COLO668 (cell line): Measurements from ENCODE around the gene STX1B.

Source experiments
- DNase-seq: peaks from one replicate; lab custom pipeline; 2025; ENCODE audit not compliant: unreplicated experiment; lab: John Stamatoyannopoulos, UW

Gene STX1B

DNA sequence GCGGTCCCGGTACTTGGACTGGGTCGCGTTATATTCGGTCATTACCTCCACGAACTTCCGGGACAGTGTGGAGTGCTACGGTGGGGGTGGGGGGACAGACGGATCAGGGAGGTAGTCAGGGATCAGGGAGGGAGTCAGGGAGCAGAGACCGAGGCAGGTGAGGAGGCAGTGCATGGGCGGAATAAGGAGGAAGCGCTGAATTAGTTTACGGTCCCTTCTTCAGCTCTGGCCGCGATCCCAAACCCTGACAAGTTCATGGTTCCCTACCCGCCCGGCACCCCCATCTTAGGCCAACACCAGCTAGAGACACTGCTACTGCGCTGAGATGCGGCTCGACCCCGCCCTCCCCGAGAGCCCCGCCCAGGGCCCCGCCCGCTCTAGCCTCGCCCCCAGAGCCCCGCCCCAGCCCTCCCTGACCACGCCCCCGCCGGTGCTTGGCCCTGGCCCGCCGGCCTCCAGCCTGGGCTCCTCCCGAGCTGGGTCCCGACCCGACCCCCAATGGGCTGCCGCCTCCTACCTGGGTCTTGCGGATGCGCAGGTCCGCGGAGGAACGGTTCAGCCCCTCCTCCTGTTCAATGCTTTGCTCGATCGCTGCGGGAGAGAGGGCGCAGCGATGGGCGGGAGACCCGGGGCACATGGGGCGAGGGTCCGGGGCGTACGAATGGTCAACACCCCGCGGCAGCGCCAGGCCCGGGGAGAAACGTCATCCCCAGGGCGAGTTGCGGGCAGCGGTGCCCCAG is 13.3 kb downstream of the STX1B start:
- peak; percentile 48 for DNase-seq

DNA sequence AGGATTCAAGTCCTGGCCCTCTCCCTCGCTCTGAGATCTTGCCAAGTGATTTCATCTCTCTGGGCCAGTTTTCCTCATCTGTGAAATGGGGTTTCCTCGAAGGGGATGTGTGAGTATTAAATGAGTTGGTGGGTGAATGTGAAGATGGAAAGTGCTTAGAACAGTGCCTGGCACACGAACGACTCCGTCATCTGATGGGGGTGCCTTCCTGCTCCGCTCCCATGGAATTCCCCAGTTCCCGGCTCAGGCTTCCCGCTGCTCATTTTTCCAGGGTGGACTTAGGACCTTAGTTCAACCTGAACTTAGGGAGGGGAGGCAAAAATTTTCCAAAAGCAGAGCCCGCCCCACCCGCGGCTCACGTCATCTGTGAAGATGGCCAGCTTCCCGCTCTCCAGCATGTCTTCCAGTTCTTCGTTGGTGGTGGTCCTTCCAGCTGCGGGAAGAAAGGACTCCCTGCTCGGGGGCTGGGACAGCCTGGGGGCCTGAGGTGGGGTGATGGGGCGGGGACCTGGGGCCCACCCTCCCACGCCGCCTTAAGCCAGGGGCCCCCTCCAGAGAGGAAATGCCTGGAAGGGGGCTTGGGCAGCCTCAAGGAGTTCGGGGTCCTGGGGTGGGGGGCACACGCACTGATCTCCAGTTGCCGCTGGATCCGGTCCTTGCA is 14.0 kb downstream of the STX1B start:
- DNase-seq, result no peak

DNA sequence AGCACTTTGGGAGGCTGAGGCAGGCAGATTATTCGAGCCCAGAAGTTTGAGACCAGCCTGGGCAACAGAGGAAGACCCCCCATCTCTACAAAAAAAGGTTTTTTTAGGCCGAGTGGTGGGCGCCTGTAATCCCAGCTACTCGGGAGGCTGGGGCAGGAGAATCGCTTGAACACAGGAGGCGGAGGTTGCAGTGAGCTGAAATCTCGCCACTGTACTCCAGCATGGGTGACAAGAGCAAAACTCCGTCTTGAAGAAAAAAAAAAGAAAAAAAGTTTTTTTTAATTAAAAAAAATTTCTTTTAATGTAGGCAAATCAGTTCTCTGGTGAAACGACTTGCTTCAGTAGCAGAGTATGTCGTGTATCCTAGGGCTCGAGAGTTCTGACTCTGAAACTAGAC is 14.5 kb downstream of the STX1B start:
- no peak for DNase-seq

DNA sequence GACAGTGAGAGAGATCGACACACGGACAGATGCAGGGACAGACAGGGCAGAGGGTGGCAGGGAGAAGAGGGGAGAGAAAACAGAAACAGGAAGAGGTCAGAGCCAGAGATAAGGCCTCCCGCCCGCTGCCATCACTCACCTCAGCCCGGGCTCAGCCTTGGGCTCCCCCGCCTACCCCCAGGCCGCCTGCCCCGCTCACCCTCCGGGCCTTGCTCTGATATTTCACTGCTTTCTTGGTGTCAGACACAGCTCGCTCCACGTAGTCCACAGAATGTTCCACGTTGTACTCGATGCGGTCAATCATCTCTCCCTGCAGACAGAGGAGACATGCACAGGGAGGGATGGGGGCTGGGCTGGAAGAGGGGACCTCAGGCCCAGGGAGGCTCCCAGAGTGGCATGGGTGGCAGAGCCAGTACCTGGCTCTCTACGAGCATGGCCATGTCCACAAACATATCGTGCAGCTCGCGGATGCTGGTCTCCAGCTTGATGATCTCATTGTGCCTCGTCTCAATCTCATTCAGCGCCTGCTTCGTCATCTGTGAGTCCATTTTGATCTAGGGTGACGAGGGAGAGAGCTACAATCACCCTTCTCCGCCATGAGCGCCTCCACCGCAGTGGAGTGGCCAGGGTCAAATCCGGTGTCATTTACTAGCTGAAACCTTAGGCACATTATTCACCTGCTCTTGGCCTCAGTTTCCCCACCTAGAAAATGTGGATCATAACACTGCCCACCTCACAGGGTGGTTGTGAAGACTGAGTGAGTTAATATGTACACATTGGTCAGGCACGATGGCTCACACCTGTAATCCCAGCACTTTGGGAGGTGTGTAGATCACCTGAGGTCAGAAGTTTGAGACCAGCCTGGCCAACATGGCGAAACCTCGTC is 17.3 kb downstream of the STX1B start:
- no peak for DNase-seq

DNA sequence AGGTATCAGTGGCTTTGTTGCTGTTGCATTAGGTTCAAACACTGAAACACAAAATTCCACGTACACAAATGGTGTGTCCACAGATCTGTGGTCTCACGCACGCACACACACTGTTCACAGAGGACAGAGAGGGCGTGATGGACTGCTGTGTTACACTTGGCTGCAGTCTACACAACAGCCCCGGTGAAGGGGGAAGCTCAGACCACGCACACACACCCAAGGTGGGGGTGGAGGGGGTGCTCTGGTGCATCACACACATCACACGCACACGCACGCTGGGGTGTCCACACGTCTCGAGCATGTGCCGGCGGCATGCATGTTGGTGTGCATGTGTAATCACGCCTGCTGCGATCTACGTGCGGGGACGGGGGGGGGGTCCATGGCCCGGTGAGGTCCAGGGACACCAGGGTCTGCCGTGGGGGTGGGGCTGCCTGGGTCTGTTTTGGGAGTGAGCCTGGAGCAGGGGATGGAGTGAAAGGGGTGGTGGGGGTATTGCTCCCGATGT is 18.1 kb downstream of the STX1B start:
- no peak for DNase-seq

DNA sequence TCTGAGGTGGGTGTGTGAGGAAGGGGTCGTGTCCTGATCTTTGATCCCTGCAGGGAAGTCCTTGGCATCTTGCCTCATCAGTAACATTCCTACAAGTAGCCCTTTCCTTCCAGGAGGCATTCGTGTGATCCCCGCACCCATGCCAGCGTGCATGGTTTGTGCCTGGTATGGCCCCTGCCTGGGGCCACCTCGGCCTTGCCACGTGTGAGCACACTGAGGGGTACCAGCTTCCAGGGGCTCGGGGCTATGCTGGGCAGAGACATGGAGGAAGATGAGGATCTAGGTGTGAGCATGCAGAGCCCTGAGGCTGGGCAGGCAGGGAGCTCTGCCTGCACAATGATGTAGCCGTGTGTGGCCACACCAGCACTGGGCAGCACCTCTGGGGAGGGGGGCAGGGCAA is 19.4 kb downstream of the STX1B start:
- no peak for DNase-seq

DNA sequence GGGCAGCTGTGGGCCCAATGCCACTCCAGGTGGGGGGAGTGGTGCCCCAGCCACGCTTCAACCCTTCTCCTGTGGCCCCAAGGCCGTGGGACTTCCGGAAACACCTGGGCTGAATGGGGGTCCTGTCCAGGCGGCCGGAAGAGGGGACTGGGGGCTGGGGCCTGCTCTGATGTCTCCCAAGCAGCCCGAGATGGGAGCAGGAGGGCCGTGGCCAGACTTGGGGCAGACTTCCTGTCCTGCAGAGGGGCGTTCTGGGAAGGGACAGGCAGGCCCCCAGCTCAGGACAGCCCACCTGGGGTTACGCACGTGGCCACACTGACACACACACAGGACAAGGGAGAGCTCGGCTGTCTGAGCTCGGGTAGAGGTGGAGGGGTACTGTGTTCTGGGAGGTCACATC is 20.3 kb downstream of the STX1B start:
- no peak for DNase-seq

DNA sequence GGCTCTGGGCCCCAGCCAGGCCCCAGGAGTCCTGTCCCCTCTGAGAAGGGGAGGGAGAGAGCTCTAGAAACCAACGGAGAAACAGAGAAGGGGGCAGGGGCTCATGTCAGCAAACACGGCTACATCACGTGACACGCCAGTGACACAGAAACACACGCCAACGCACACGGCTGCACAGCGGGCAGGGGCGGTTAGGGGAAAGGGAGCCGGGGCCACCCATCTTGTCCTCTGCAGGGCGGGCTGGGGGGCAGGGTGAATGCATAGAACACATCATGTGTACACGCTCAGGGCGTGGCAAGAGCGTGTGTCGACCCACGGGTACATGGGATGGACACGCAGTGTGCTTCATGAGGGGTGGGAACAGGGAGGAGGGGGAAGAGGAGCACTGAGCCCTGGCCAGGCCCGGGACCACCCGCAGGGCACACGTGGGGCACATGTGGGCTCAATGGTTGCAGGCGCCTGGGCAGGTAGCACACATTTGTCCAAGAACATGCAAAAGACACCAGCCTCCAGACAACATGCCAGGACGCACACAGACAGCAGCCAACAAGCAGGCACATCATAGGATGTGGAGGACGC is 20.9 kb downstream of the STX1B start:
- no peak for DNase-seq

DNA sequence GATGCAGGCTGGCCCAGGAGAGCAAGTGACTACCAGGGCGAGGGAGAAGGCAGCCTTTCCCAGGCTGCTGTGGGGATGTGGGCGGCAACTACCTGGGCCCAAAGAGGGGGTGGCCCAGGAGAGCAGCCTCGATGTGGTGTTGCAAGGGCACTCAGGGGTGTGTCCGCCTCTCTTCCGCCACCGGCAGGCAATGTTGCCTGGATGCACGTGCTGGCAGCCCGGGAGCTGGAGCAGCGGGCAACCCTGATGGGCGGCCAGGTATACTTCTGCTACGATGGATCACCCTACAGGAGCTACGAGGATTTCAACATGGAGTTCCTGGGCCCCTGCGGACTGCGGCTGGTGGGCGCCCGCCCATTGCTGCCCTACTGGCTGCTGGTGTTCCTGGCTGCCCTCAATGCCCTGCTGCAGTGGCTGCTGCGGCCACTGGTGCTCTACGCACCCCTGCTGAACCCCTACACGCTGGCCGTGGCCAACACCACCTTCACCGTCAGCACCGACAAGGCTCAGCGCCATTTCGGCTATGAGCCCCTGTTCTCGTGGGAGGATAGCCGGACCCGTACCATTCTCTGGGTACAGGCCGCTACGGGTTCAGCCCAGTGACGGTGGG is 22.8 kb downstream of the STX1B start:
- DNase-seq, result no peak

DNA sequence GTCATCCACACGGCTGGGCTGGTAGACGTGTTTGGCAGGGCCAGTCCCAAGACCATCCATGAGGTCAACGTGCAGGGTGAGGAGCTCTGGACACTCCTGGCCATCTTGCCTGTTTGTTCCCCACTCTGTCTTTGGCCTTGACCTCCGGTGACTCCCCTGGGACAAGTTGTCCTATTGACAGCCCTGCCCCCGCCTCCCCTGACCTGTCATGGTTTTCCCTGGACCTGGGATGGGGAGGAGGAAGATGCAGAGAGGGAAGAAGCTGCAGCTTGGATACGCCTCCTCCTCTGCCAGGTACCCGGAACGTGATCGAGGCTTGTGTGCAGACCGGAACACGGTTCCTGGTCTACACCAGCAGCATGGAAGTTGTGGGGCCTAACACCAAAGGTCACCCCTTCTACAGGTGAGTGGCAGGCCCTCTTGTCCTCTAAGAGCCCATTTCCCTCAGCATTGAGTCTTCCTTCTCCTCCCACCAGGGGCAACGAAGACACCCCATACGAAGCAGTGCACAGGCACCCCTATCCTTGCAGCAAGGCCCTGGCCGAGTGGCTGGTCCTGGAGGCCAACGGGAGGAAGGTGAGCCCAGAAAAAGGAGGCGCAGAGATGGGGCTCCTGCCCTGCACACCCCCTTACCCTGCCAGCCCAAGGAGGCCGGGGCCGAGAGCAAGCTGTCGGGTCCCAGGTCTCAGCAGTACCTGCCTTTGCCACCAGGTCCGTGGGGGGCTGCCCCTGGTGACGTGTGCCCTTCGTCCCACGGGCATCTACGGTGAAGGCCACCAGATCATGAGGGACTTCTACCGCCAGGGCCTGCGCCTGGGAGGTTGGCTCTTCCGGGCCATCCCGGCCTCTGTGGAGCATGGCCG is 24.1 kb downstream of the STX1B start:
- no peak for DNase-seq

DNA sequence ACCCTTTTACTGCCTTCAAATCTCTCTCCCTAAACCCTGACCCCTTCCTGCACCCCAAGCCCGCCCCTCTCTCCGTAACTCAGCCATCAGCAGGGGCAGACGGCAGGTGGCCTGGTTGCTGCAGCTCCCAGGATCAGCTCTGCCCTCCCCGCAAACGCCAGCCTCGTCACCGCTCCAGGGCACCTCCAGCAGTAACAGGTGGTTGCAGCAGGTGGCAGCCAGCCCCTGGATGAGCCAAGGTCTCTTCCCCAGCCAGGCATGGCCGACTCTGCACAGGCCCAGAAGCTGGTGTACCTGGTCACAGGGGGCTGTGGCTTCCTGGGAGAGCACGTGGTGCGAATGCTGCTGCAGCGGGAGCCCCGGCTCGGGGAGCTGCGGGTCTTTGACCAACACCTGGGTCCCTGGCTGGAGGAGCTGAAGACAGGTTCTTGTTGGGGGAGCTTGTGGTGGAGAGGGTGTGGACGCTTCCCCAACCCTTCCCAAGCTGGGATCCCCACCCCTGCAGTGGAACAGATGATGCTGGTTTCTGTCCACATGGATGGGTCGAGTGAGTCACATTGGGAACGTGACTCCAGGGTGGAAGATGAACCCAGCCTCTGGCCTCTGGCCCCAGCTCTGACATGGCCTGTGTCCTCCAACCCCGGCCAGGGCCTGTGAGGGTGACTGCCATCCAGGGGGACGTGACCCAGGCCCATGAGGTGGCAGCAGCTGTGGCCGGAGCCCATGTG is 24.9 kb downstream of the STX1B start:
- peak; percentile 88 for DNase-seq

DNA sequence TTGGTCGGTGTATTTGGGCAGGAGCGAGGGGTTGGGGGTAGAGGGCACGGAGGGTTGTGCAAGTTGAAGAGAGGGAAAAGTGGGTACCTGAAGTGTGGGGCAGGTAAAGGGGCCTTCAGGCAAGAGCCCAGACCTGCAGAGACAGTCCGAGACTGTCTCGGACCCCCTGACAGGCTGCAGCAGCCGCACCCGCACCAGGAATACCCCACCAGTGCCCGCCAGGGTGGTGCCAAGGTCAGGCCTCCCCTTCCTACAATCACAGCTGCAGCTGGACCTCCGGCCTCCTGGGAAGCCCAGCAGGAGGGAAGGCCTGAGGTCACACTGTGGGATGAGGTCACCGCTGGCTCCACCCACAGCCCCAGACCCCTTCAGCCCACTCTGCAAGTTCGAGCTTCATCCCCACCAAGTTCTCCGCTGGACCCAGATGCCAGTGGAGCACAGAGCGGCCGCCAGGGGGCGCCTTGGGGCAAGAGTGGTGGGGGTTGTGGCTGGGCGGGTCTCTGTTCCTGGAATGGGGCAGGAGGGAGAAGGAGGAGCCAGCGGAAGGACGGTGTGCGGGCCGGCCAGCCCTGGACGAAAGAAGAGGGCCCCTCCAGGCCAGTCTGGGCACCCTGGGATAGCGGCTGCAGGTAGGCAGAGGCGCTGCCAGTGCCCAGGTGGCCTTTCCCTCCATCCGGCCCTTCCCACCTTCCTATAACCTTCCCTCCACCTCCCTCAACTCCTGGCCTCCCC is 25.6 kb downstream of the STX1B start, which contains the start of gene HSD3B7:
Gene HSD3B7 (plus strand): TSS at position 539 of the 732 bp plus-strand sequence. CDS start 452 bp downstream, outside the sequence.
- DNase-seq, result peak; percentile 83

DNA sequence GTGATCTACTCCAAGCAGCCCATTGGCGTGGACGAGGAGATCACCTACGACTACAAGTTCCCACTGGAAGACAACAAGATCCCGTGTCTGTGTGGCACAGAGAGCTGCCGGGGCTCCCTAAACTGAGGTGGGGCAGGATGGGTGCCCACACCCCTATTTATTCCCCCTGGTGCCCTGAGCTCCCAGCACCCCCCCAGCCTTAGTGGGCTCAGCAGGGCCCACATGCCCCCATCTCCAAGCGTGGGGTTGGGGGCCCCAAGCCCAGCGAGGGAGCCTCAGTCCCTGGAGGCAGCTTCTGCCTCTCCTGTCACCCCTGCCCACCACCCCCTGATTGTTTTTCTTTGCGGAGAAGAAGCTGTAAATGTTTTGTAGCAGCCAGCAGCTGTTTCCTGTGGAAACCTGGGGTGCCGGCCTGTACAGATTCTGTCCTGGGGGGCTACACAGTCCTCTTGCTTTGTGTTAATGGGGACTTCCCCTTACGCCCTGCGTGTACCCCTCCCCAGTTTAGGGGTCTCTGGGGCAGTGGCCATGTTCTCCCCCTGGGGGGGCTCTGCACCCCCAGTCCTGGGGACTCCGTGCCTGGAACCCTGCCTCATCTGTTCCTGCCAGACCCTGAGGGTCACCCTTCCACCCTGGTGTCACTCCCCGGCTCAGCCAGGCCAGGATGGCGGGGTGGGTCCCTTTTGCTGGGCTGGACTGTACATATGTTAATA is 26.4 kb downstream of the STX1B start:
- no peak for DNase-seq

DNA sequence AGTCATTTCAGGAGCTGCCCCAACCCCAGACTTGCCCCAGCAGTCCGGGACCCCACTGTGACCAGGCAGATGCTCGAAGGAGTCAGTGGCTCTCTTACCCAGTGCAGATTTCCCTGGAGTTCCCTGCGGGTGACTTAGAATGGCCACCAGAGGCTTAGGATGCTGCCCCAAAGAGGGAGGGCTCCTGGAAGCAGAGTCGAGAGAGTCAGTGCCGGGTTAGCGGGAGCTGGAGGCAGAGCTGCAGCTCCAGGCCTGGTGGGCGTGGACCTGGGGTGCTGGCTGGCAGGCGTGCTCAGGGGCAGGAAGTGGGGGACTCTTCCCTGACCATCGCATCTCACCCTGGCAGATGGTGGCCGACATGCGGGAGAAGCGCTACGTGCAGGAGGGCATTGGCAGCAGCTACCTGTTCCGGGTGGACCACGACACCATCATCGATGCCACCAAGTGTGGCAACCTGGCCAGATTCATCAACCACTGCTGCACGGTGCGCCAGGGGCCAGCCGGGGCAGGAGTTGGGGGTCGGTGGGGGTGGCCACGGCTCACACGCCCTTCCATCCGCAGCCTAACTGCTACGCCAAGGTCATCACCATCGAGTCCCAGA is 27.0 kb downstream of the STX1B start:
- no peak for DNase-seq

DNA sequence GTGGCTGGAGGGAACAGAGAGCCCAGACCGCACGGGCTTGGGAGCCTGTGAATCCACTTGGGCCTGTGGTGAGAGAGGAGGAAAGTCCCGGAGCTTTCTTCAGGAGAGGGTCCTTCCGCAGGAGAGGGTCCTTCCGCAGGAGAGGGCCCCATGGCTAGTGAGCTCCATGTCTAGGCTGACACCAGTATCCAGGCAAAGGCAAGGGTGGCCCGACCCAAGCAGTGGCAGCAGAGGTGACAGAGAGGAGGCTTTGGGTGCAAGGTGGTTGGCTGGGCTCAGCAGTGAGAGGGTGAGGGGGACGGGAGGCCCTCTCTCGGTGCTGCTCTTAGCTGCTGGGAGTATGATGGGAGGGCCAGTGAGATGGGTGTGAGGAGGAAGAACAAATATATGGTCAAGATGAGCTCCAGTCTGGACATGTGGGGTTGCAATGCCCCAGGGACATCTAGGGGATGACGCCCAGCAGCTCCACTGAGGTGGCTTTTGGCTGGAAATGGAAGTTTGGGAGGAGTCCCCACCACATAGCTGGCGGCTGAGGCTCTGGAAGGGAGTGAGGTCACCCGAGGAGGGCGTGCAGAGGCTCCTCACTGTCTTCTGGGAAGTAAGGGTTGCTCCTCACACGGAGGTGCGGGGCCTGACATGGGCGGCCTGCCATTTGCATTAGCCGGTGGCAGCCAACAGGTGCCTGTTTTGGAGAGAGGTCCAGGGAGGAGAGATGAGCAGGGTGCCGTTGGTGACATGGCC is 27.7 kb downstream of the STX1B start:
- DNase-seq, result no peak

DNA sequence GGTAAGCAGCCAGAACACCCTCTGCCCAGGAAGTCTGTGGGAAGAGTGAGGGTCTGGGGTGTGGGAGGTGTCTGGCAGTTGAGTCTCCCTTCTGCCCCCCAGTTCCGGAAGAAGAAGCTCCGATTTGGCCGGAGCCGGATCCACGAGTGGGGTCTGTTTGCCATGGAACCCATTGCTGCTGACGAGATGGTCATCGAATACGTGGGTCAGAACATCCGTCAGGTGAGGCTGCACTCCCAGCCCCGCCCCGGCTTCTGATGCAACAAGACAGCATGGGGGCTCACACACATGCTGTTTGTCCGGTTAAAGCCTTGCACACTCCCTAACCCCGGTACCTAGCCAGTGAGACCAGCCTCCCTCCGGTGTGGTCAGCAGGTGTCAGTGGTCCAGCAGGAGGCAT is 29.5 kb downstream of the STX1B start:
- no peak for DNase-seq

DNA sequence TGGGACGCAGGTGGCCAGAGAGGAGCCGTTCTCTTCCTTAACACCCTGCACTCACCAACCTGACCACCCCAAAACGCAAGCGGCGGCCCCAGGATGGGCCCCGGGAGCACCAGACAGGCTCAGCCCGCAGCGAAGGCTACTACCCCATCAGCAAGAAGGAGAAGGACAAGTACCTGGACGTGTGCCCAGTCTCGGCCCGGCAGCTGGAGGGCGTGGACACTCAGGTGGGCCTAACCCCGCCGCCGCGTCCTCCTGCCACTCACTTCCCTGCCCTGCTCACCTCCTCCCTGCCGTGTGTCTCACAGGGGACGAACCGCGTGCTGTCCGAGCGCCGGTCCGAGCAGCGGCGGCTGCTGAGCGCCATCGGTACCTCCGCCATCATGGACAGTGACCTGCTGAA is 30.0 kb downstream of the STX1B start:
- DNase-seq, result no peak
